Fibroblast of upper back skin (primary cell): ENCODE results near the gene HES4.
"Not testable (repeated sequence)": the region's sequence is repeated elsewhere in the genome, so short reads cannot be mapped to it uniquely, and the experiment has no call there.

Source experiments
- DNase-seq: peaks from one replicate; pipeline ENCODE4 v3.0.0-alpha.2; 2013

The HES4 gene

DNA sequence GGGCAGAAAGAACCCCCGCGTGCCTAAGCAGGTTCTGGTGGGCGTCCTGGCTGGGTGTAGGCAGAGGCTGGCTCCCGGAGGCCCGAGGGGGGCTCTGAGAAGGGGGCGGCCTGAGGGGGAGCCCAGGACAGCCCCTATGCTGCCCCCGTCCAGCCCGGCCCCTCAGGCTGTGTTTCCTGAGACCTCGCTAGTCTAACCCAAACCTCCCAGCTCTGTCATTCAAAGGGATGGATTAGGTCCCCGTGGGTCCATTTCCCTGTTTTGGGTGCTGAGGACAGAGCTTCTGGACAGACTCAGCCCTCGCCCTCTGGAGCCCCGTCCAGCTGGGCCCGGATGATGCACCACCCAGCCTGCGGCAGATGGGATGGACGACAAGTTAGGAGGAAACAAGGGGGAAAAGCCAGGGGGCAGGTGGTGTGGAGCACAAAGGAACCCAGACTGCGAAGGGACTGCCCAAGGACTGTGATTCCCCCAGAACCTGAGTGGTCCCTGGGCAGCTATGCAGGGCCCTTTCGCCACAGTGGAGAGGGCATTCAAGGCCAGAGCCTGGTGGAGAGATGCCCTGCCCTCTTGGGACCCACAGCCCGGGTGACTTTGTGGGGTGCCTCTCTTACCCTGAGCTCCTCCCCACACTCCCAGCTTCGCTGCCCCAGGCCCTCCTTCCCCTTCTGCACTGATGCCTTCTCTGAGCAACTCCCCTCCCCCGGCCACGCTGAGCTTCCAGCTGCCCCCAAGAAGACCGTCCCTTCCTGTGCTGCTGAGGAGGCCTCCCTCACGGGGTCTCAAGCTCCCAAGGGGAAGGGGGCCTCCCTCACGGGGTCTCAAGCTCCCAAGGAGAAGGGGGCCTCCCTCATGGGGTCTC, 2.8 kb downstream of the HES4 start:
- no peak for DNase-seq

DNA sequence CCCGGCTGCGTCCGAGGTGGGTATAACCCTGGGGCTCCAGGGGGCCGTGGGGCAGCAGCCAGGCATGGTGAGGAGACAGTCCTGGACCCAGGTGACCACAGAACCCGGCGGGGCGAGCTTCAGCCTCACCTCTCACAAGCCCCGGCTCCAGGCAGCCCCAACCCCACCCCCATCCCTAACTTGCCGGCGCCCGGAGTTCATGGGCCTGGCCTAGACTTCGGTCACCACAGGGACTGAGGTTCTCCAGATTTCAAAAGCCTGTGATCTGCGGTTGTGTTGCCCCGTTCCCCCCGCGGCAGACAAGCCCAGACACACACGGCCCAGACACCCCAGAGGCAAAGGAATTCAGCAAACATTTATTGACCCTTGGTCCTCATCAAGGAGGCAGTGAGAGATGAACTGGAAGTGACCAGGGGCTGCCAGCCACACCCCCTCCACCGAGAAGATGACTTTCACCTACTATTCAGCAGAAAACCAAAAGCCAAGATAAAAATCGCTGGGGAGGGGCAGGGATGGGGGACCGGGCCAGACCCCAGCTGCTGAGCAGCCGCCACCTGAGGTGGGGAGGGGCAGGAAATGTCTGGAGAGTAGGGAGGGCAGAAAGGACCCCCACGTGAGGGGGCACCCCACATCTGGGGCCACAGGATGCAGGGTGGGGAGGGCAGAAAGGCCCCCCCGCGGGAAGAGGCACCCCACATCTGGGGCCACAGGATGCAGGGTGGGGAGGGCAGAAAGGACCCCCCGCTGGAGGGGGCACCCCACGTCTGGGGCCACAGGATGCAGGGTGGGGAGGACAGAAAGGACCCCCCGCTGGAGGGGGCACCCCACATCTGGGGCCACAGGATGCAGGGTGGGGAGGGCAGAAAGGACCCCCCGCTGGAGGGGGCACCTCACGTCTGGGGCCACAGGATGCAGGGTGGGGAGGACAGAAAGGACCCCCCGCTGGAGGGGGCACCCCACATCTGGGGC, 3.9 kb downstream of the HES4 start:
- DNase-seq = no peak

DNA sequence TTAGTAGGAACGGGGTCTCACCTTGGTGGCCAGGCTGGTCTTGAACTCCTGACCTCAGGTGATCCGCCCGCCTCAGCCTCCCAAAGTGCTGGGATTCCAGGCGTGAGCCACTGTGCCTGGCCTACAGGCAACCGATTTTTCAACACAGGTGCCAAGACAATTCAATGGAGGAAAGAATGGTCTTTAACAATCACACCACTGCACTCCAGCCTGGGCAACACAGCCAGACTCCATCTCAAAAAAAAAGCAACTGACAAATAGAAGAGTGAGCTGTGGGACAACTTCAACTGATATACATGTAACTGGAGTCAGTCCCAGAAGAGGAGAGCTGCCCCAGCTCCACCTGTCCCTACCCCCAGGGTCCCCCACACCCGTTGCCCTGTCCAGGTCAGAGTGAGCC, 5.4 kb downstream of the HES4 start:
- DNase-seq = not testable (repeated sequence)

DNA sequence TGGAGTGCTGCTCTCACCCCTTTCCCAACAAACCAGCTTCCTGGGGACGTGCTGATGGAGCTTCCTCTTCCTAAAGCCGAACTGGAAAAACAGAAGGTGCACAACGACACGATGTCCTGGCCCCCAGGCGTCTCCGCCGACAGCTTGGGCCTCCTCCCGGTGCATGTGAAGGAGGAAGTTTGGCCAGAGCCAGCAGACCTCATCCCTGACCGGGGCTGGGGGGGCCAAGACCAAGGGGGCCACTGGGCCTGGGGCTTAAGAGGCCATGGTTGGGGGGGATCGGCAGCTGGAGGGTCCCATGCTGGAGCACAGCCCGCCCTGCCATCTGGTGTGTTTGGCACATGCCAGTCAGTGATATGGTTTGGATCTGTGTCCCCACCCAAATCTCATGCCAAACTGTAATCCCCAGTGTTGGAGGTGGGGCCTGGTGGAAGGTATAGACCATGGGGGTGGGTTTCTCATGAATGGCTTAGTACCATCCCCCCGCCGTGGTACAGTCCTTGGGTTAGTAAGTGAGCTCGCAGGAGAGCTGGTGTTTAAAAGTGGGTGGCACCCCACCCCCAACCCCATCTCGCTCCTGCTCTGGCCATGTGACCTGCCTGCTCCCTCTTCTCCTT, 6.4 kb downstream of the HES4 start:
- DNase-seq = no peak

DNA sequence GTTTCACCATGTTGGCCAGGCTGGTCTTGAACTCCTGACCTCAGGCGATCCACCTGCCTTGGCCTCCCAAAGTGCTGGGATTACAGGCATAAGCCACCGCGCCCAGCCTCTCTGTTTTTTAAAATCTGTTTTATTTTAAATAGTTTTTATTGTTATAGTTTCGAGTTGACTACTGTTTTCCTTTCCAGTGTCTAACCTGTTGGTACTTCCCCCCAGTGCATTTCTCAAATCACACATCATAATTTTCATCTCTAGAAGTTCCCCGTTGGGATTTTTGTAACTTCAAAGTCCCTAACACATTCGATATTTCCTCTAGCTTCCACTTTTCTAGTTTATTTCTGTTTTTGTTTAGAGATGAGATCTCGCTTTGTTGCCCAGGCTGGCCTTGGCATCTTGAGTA, 7.5 kb downstream of the HES4 start:
- DNase-seq = no peak

DNA sequence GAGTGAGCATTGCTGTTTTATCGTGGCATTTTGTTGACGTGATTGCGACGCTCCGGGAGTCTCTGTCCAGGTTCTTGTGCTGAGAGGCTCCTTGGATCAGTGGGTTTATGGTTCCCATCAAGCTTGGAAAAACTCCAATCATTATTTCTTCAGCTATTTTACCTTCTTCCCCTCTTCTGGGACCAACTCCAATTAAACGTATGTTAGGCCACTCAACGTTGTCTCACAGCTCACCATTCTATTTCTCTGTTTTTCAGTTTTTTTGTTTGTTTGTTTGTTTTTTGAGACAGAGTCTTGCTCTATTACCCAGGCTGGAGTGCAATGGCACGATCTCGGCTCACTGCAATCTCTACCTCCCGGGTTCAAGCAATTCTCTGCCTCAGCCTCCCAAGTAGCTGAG, 8.0 kb downstream of the HES4 start:
- no peak for DNase-seq

DNA sequence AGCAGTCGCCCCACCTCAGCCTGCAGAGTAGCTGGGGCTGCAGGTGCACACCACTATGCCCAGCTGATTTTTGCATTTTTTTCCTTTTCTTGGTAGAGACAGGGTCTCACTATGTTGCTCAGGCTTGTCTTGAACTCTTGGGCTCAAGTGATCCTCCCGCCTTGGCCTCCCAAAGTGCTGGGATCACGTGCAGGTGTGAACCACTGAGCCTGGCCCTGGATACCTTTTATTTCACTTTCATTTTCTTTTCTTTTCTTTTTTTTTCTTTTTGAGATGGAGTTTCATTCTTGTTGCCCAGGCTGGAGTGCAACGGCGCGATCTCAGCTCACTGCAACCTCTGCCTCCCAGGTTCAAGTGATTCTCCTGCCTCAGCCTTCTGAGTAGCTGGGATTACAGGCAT, 8.6 kb downstream of the HES4 start:
- not testable (repeated sequence) for DNase-seq

DNA sequence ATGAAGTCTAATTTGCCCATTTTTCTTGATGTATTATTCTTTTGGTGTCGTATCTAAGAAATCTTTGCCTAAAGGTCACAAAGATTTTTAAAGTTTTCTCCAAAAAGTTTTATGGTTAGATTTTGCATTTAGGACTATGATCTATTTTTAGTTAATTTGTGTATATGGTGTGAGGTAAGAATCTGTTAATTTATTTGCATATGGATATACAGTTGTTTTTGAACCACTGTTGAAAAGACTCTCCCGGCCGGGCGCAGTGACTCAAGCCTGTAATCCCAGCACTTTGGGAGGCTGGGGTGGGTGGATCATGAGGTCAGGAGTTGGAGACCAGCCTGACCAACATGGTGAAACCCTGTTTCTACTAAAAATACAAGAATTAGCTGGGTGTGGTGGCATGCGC, 11.8 kb downstream of the HES4 start:
- DNase-seq = not testable (repeated sequence)

DNA sequence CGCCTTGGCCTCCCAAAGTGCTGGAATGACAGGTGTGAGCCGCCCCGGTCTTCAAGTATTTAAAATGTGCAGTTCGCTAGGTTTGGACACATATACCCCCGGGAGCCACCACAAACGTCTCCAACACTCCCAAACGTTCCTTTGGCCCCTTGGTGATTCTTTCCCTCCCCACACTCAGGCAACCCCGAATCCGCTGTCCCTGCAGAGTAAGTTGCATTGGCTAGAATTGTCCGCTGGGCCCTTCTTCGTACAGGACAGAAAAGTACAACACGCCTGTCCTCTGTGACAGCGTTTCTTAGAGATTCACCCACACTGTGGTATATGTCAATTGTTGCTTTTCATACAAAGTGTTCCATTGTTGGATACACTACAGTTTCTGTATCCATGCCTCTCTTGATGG, 14.8 kb downstream of the HES4 start:
- DNase-seq = no peak

DNA sequence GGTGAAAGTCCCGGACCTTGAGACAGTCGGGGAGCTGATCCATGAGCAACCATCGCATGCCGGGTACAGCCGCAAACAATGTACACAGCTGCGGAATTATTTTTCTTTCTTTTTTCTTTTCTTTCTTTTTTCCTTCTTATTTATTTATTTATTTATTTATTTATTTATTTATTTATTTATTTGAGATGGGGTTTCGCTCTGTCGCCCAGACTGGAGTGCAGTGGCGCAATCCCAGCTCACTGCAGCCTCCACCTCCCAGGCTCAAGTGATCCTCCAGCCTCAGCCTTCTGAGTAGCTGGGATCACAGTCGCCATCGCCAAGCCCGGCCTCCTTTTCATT, 15.5 kb downstream of the HES4 start:
- DNase-seq = no peak

DNA sequence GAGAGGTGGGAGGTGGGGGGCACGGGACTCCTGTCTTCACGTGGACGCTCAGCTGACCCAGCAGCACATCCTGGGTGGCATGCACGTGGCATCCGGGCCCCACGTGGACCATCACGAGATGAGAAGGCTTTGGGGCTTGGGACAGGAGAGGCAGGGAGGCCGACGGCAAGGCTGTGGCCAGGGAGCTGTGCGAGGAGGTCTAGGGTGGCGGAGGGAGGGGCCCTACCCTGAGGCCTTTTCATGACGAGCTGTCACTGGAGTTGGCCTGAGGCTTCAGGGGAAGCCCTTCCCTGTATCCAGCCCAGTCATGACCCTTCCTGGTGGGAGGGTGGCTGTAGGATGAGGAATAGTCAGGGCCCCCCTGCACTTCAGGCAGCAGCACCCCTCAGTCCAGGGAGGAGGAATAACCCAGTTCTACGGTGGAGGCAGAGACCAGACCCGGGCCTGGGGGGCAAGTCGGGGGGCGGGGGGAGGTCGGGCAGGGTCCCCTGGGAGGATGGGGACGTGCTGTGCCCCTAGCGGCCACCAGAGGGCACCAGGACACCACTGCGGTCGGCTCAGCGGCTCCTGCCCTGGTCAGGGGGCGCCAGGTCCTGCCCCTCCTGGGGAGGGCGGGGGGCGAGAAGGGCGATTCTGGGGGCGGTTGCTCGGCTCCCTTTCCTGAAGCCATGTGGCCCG, 16.0 kb downstream of the HES4 start:
- no peak for DNase-seq

DNA sequence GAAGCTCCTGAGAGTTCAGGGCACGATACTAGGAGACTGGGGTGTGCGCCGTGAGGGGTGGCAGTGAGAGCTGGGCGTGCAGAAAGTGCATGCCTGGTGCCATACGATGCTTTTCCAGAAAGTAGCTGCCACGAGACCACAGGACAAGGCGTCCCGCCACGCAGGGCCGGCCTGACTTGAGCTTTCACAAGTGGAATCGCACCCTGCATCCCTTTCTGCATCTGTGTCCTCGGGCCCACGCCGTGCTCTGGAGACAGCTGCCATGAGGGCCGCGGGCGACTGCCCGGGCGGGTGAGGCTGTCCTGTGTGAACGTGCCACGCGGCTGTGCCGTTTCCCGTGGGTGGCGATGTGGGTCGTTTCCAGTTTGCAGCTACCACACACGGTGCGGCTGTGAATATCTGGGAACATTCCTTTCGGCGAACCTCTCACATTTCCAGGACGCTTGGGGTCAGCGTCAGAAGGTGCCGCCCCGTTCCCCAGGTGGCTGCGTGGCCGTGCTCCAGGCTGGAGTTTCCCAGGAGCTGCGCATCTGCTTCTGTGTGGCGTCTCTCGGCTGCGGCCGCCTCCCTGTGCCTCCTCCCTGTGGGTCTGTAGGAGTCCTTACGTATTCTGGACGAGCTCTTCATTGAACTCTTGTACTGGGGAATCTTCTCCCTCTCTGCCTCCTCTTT, 17.0 kb downstream of the HES4 start:
- no peak for DNase-seq

DNA sequence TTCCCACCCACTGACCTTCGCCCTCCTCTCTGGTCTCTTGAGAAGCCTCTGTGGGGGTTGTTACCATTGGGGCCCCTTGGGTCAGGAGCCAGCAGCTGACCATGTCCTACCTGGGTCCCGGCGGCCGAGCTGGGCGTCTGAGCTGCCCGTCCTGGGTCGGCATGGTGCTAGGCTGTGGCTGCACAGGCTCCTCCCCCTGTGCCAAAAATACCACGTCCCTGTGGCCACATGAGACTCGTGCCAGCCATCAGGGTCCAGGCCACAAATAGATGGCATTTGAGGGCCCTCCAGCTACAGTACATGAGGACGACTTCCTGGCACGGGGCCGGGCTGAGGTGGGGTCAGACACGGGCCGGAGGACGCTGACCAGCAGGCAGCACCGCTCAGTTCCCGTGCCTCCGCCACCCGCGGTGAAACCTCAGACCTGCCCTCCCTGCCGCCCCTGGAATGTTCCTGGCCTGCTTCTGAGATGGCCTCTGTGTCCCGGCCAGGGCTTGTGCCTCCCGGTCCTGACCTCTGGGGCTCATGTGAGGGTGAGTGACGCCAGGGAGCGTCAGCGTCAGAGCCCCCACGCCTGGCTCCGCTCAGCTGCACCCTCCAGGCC, 17.8 kb downstream of the HES4 start, which contains the start of gene PERM1:
Gene PERM1 (minus strand): TSS at position 139 of the 604 bp plus-strand sequence. CDS start 1,064 bp downstream, outside the sequence.
- DNase-seq = no peak

DNA sequence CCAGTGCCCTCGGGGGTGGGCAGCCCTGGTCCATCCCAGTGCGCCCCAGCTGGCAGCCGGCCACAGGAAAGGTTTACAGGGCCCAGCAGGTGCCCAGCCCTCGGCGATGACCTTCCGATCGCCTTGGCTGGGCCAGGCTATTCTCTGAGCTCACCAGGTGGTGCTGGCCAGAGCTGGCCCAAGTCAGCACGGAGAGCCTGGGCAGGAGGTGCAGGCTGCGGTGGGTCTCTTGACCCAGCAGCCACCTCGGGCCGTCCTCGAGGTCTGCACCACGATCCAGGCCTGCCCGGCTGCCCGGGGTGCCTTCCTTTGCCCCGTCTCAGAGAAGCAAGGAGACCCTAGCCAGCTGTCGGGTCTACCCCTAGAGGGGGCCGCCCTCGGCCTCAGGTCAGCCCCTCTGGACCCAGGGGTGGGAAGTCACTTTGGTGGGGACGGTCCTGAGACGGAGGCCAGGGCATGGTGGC, 18.4 kb downstream of the HES4 start:
- no peak for DNase-seq

DNA sequence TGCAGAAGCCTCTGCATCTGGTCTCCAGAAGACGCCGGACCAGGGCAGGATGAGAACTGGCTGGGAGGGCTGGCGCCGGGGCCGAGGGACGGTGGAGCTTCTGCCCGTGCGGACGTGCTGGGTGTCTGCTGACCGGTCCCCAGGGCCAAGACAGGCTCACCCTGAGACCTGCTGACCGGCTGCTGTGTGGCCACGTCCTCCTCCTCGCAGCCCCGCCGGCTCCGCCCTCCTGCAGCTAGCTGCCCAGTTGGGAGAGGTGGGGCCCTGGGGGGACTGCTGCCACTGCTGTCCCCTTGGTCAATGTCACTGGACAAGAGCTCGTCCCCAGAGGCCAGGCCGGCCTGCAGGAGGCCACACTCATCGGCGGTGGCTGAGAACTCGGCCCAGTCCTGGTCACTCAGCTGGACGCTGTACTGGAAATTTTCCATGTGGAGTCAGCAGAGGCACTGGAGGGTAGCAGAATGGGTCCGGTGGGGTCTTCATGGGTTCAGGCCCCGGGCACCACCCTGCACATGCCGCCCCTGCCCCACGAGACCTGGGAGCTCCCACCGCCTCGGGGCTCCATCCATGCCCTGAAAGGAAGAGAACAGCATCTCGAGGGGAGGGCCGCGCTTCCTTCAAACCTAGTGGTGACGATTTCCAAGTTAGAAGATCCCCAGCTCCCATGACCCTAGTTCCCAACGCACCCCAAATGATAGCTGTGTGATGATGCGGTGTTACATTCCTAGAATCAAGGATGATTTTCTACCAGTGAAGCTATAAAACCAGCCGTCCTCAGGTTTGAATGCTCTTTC, 19.1 kb downstream of the HES4 start:
- DNase-seq = no peak

DNA sequence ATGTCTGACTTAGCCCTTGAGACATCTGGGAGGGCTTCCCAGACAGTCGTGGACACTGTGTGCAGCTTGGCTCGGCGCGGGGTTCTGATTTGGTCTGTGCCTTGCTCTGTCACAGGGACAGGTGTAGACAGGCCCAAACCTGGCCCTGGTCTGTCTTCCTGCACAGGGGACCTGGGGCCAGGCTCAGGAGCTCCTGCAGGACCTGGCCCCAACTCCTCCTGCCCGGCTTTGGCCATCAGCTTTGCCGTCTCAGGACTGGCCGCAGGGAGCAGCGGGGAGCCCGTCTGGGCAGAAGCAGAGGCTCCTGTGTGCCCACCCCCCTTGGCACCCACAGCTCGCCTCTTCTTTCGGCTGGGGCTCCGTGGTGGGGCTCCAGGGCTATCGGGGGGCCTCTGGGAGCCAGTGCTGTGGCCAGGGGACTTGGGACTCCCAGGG, 19.7 kb downstream of the HES4 start:
- no peak for DNase-seq

DNA sequence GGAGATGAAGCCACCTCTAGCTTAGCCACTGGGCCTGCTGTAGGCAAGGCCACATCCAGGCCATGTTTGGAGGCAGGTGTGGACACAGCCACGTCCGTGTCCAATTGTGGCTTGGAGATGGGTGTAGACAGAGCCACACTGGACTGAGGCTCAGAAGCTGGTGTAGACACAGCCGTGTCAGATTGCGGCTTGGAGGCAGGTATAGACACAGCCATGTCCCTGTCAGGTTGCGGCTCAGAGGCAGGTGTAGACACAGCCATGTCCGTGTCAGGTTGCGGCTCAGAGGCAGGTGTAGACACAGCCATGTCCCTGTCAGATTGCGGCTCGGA, 20.2 kb downstream of the HES4 start:
- no peak for DNase-seq

DNA sequence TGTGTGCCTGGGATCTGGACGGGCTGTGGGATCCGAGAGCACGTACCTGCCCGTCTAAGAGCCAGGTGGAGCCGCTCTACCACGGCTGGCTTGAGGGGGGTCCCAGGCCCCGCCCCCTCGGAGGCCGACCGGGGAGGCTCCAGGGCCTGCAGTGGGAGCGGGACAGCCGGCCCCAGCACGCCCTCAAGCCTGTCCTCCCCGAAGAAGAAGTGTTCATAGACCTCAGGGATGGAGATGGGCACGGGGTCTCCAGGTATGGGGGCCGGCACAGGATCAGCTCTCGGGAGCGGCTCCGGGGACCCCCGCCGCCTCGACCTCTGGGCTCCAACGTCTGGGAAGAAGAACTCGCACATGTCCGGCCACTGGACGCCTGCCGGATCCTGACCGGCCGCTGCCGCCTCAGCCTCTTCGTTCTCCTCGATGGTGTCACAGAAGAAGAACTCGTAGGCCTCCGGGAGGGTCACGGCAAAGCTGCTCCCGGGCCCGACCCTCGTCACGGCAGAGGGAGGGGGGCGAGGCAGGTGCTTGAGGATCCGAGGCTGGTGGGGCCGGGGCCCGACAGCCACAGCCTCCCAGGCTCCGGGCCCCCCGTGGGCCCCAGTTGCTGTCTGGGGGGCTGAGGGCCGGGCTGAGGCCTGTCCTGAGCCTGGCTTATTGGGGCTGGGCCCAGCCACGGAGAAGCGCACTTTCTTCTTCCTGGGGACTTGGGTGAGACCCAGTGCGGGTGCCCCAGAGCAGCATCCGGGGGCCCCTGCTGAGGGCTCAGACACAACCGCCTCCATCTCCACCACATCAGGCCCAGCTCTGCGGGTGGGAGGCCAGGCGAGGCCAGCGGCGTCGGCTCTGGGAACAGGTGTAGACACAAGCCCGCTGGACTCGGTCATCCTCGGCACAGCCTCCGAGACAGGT, 20.8 kb downstream of the HES4 start:
- no peak for DNase-seq

DNA sequence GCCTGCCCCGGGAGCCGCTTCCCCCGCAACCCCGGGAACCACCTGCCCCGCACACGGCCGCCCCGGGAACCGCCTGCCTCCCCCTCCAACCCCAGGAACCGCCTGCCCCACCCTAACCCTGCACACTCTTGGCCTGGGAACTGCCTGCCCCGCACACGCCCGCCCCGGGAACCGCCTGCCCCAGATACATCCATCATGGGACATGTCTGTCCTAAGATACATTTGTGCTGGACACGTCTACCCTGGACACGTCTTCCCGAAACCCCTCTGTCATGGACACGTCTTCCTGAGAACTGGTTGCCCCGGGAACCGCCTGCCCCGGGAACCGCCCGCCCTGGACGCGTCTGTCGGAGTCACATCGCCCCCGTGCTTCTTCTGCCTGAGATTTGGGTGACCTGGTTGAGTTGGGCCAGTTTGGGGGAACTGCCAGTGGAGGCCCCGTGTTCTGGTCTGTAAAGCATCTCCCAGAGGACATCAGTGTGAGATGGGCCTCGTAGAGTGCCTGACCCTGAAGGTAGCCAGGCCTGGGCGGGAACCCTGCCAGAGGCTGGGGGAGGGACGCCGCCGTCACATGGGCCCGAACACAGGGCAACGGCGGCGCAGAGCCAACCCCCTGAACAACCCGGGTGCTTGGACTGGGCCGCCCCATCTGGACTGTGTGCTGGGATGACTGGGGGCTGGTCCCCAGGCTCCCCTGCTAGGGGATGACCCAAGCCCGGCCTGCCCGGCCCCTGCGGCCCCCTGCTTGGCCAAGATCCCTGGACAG, 21.6 kb downstream of the HES4 start:
- DNase-seq = no peak
